Inflammatory macrophage treated with lipopolysaccharide for 4 hours (primary cell): ENCODE measurements around the gene RBP4.
A peak's percentile ranks its signal among the peaks of the same experiment; 100 is the strongest.

Experiments used
- DNase-seq: peaks from one replicate; pipeline ENCODE4 v3.0.0-alpha.2; 2020

RBP4 gene

DNA sequence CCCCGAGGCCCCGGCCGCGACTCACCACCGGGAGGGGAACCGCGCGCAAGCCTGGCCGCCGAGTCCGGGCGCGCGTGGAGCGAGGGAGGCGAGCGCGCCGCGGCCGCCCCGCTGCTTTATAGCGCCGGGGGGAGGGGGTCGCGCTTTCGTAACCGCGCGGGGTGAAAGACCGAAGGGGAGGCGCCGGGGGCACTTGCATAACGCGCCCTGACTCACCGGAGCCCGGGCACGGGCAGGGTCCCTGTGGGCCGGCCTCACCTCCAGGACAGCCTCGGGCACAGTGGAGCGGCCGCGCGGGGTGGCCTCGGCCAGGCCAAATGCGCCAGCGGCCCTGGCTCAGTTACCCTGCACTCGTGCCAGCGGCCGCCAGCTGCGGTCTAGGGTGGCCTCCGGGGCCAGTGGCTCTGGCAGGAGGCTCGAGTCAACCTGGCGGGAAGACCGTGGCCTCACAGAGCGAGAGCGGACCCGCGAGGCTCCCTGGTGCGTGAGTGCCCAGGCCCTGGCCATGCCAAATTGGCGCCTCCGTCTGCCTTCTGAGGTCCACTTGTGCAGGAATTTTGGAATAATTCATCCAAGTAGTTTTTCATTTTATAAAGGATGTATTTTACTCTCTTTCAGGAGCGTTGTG, at the start of gene RBP4:
TSS of gene RBP4 (minus strand) at position 90 of the 628 bp plus-strand sequence. CDS start 207 bp downstream, outside the sequence.
- no peak for DNase-seq

DNA sequence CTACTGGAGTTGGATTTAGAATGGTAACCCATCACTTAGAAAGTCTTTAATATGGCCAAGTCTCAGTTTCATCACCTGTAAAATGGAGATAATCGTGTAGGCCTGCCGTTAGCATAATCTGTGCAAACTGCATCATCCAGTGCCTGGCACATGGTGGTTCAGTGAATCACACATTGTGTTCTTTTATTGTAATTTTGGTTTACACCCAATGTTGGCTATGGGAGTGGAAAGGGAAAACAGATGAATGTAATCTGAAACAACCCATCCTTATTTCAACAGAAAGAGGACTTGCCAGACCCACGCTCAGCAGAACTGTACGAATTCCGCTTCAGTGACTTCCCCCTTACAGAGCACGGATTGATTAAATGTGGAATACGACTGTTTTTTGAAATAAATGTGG, 38.8 kb upstream of the RBP4 start:
- DNase-seq = no peak

DNA sequence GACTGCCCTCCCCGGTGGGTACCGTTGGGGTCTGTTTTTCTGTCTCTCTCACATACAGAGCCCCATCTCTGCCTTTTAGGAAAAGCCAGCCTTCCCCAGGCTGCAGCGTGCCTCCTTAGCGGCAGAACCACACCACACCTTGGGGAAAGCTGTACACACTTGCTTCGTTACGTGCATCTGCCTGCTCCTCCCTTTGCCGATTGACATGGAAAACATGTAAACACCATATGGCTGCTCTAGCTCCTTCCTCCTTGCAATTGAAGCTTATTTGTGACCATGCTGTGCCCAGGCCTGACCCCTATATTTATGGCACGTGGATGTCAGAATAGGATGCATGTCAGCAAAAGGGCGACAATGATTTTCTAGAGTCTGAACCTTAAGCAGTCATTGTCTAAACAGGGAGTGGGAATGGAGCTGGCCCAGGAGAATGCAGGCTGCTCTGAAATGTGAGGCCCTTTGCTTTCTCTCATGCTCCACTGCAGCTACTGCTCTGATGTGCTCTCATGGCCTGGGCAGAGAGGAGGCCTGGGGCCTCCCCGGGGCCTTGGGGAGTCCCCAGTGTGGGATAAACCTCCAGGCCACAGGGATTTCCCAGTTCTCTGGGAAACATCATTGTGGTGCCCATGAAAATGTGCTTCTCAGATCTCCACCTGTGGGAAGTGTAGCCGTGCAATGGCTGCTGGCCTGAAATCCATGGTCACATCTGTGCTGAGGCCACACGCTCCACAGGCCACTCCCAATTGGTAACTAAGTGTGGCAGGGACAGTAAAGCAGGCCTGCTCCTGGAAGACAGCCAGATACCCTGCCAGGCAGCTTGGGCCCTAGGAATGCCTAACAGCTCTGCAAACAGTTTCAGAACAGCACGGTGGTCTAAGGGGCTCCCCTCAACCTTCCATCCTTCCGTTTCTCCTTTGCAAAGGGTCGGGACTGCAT, 29.9 kb upstream of the RBP4 start:
- no peak for DNase-seq

DNA sequence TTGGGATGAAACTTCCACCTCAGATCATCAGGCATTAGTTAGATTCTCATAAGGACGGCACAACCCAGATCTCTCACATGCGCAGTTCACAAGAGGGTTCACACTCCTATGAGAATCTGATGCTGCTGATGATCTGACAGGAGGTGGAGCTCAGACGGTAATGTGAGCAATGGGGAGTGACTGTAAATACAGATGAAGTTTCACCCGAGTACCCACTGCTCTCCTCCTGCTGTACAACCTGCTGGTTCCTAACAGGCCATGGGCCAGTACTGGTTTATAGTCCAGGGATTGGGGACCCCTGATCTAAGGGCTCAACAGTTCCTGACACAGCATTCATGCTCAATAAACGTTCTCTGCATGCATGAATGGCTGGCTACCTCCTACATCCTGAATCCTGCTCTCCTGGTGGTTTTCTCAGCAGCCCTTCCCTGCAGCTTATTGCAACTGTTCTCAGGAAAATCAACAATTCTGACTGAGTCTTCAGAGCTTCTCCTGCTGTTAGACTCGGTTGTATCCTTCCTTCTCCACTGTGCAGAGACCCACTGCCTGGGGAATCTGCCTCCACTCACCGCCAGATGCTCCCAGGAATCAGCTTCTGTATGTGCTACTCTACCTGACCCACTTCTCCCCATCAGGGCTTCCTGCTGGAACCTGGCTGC, 28.7 kb upstream of the RBP4 start:
- DNase-seq = no peak

DNA sequence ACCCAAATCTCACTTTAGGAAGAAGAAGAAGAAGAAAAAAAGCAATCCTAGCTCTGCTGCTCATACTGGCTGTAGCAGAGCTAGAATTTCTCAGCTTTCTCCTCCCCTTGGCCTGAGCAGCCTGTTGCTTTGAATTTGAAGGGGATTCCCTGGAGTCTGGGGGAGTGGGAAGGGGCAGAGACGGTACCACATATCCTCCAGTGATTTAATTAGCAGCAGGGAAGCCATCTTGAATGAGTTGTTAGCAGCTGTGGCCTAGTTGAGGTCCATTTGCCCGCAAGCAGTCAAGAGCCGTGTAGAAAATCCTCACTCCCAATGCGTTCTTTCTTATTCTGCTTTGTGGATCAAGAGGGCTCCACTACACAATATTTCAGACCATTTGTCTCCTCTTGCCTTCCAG, 27.8 kb upstream of the RBP4 start:
- DNase-seq = no peak

DNA sequence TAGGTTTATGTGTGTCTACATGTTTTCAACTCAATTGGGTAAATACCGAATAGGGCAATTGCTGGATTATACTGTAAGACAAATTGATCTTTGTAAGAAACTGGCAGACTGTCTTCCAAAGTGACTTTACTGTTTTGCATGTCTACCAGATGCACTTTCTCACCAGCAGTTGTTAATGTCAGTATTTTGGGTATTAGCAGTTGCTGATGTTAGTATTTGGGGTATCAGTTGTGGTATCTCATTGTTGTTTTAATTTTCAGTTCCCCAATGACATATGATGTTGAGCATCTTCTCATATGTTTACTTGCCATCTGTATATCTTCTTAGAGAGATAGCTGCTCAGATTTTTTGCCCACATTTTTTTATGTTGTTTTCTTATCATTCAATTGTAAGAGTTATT, 21.9 kb upstream of the RBP4 start:
- no peak for DNase-seq

DNA sequence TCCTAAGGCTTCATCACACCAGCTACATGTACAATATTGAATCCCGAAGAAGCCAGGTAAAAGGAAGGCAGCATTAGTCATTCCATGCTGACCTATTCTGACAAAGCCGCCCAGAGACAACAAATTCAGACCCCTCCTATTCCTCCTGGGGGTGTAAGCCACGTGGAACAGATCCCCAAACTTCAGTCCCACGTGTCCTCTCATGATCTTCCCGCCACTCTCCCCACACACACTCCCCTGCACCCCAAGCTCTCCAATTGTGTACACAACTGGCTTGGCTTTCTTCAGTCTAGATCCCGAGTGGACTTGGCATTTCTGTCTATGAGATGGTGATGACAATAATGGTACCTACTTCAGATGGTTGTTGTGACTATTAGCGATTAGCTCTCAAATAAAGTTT, 19.9 kb upstream of the RBP4 start:
- no peak for DNase-seq

DNA sequence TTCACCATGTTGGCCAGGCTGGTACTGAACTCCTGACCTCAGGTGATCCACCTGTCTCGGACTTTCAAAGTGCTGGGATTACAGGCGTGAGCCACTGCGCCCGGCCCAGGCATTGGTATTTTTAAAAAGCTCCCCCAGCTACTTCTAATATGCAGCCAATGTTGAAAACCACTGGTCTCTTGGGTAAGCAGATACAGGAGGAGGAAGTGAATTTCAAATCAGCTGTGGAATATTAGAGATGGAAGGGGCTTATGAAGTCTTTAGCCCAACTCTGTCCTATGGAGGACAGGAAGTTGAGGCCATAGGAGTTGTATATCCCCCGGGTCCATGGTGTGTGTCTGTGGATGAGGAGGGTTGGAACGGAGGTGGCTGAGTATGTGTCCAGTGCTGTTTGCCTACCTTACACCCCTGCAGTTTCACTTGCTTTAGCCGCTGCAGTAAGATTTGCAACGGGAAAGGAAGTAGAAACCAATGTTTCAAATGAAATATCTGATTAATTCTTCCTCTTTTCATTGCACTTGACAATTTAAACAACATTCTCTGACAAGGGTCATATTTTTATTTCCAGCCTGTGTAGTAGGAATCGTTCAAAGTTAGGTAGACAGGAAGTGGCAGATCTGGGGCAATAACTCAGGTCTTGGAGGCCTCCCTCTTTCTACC, 14.7 kb upstream of the RBP4 start:
- DNase-seq = peak; percentile 53

DNA sequence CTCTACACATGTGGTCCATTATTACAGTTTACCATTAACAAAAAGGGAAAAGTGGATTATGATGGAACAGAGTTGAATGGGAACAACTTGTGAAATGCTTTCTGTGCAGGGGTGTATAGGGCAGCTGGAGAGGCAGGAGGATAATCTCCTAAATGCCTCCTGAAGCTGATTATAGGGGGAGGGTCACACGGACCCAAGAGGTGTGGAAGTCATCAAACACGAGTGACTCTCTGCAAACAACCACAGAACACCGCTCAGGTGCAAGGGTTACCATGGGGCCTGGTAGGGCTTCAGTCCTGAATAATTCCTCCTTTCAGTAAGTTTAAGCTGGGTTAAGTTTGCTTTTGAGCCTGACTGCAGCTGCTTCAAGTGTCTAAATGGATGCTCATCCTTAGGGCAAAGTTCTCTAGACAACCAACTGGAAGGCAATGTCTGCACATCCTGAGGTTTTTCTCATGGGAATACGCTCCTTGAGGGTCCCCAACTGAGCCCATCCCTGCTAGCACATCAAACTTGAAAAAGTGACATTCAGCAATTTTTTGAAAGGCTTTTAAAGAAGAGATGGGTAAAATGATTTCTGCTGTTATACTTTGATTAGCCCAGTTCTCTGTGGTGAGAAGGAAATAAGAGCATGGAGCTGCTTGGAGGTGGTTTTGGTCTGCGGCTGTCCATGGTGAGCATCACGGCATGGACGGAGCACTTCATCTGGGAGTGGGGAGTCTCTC, 13.2 kb upstream of the RBP4 start:
- DNase-seq = no peak

DNA sequence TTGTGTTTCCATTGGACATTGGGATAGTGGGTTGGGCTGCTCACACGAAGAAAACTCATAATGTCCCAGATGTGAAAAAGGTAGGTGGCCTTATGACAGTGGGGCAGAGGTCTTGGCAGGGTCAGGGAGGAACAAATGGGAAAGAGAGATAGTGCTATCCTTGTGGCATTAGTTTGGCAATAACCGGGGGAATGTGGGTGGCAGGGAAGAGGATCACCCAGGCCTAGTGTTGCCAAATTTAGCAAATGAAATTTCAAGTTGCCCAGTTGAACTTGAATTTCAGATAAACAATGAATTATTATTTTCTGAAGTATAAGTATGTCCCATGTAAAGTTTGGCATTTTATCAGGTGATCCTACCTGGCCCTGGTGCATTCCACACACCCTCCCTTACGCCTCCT, 12.1 kb upstream of the RBP4 start:
- DNase-seq = peak; percentile 25

DNA sequence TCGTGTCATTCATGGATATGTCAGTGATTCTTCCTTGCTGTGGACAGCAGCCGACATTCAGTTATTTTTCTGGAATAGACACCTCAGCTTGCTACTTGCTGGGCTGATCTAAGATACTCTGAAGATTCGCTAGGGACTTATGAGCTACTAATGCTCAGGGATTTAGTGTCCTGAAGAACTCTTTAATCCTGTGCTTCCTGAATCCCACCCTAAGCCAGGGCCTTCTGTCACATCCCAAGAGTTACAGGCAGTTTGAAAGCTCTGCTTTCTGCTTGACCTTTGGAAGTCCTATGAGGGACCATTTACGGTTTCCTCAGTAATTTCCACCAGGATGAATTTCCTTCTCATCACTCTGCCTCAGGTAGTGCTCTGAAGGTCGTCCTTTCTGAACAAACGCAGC, 11.3 kb upstream of the RBP4 start, which contains the start of gene PDE6C:
TSS of gene PDE6C (plus strand) at position 227 of the 400 bp plus-strand sequence. CDS start 189 bp downstream, outside the sequence.
- no peak for DNase-seq

DNA sequence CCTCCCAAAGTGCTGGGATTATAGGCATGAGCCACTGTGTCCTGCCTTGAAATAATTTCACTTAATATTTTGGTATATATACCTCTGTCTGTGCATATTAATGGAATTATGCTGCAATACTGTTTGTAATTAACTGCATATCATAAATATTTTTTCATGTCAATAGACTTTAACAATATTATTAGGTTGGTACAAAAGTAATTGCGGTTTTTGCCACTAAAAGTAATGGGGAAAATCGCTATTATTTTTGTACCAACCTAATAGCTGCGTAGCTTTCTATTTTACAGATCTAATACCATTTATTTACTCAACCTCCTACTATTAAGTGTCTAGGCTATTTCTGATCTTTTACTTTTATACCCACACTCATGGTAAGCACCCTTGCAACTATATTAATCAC, 7.4 kb upstream of the RBP4 start:
- no peak for DNase-seq

DNA sequence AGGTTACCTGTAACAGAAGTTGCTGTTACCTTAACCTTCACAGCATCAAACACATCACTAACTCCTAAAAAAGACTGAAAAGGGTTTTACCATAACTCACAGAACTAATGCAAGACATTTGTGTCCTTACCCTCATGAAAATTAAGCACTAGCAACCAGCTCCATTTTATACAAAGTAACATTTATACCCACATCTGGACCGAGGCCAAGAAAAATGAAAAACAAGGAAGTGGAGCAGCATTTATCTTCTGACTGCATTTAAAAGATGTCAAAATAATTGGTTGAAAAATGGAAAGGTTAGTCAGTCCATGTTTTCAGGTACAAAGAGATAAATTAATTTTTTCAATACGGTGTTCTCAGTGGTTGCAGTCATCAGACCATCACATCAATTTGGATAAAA, 3.1 kb upstream of the RBP4 start:
- DNase-seq = no peak

DNA sequence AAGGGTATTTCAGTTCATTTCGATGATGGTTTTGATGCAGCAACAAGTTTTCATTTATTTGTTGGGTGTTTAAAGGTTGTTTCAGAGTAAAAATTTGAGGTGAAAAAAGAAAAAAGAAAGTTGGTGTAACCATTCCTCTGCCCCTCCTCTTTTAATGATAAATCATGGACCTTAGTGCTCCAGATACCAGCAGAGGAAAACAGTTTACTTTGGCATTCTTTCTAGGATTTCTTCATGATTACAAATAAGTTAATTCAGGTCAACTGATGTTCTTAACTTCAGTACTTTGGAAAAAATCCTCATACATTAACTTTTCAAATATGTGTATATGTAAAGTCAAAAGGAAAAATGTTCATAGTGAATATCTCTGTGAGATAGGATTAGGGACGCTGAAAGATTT, 2.0 kb upstream of the RBP4 start:
- no peak for DNase-seq

DNA sequence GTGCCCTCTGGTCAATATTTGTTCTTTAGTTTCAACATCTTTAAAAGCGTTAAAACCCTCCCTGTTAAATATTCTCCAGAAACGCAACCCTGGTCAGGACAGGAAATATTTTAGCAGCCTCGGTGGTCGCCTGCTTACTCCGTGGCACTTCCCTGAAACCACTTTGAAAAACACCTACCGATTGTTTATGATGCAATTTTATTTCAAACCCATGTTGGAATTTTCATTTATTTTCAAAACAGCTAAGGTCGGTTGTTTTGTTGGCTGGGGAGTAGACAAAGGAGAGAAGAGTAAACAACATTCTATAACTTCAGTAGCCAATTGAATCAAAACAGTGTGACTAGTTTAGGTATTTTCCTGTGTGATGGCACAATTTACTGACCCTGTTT, 733 bp upstream of the RBP4 start:
- DNase-seq = no peak

DNA sequence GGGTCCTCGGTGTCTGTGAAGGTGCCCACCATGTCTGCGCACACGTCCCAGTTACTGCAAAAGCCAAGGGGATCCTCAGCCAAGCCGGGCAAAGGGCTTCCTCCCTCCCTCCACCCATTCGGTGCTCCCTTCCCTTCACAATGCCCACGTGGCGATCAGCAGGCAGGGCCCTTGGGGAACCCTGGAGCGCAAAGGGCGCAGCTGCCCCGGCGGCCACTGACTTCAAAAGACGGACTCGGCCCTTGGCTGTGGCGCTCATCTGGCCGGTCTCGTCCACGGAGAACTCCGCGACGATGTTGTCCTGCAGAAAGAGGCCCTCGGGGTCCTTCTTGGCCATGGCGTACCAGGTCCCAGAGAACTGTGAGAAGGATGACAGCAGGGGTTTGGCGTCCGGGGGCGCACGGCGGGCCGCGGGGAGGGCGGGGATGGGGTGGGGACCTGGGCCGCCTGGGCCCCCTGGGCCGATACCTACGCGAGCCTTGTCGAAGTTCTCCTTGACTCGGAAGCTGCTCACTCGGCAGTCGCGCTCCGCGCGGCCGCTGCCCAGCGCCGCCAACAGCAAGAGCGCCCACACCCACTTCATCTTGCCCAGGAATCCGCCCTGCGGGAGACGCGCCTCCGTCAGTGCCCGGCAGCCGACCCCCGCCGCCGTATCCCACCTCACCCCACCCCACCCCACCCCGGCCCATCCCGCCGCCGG, 439 bp downstream of the RBP4 start:
- DNase-seq = peak; percentile 12

DNA sequence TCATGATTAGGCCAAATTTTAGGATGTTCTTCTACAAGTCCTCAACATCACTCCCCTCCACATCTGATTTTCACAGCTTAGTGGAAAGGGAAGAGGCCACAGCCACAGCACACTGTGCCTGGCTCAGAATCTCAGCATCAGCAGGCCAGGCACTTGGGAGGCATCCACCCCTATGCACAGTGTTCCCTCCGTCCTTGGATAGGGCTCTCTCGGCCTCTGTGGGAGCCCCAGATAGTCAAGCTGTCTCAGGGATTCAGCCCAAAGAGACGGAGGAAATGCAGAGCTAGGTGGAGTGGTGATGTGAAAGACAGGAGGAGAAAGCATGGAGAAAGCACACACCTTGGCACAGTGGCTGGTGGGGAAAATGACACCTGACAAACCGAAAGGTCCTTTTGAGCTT, 1.3 kb downstream of the RBP4 start:
- no peak for DNase-seq

DNA sequence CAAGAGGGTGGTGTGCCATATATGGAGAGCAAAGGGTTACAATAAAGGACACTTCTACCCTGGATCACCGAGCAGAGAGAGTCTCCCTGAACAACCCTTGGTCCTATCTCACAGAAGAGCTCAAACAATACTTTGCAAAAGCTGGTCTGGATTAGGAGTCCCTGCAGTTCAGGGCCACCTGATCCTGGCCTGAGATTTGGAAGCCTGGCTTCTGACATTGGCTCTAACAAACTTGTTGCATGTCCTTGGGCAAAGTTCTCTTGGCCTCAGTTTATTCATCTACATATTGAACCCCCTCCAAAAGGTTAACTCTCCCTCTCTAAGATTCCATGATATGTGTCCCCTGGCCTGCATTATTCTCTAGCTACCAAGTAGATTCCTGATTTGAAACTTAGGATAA, 1.7 kb downstream of the RBP4 start:
- DNase-seq = no peak

DNA sequence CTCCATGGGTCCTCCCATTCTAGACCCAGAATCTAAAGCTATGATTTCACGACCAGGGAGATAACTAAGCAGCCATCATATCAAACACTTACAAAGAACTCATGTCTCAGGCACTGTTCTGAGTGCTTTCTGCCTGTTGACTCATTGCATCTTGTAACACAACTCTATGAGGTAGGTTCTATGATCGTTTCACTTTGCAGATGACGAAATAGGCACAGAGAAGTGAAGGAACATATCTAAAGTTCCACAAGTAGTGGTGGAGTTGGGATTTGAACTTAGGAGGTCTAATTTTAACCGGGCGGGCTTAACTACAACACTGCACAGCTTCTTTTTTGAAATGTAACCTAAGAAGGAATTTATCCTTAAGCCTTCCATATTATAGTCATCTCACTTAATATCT, 2.9 kb downstream of the RBP4 start:
- peak; percentile 44 for DNase-seq

DNA sequence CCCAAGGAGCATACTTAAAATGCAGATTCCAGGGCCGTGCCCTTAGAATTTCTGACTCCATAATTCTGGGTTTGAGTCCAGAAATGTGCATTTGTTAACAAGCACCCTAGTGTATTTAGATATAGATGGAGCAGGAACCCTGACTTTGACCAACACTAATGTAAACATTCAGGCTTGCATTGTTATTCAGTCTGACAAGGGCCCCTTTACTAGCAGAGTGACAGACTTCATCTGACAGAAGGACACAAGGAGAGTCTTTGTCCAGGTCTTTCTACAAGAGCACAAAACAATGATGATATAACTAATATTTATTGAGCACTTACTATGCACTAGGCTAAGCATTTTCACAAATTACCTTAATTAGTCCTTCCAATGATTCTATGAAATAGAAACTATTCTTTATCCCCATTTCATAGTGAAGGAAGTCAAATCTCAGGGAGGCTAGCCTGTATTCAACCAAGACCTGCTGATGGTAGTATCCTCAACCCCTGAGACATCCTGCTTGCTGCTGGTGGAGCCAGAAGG, 3.9 kb downstream of the RBP4 start:
- no peak for DNase-seq

DNA sequence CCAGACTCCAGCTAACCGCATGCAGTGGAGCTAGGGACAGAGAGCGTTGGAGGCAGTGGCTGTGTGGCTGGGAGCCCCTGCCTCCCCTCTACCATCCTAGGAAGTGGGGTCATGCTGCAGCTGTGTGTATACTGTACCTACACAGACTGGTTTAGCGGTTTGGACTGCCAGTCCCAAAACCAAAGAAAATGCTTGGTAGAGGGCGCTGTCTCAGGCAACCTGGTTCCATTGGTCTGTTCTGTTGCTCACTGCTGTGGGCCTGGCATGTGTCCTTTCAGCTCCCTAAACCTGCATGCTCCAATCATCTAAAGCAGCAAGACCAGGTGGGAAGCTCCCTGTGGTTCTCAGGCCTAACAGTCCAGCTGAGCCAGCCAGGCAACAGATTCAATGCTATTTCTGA, 4.5 kb downstream of the RBP4 start:
- DNase-seq = no peak
